ENCODE measurements around the gene C6orf15.

C6orf15 gene

GRCh38 chr6:31129130-31129529 lies 16.8 kb upstream of the C6orf15 start:
- FAIRE-seq: no peak

- no peak for FAIRE-seq
These were observed 15.8 kb upstream of the C6orf15 start for GRCh38 chr6:31128093-31128676.

- FAIRE-seq: no peak
These were observed 14.2 kb upstream of the C6orf15 start for GRCh38 chr6:31126396-31127175.

GRCh38 chr6:31125586-31126363 lies 13.4 kb upstream of the C6orf15 start:
- FAIRE-seq: no peak

- no peak for FAIRE-seq
These were observed 12.8 kb upstream of the C6orf15 start for GRCh38 chr6:31125162-31125561.

- FAIRE-seq: no peak
These were observed 10.7 kb upstream of the C6orf15 start for GRCh38 chr6:31122791-31123706.

GRCh38 chr6:31121131-31121790 lies 8.9 kb upstream of the C6orf15 start:
- FAIRE-seq: no peak

- FAIRE-seq: no peak
These were observed 8.0 kb upstream of the C6orf15 start, which contains the start of gene CDSN for GRCh38 chr6:31120151-31120915. Gene CDSN (minus strand): TSS chr6:31120446. CDS start chr6:31120419, 27 bp downstream.

- no peak for FAIRE-seq
These were observed 5.8 kb upstream of the C6orf15 start for GRCh38 chr6:31118178-31118577.

- FAIRE-seq: no peak
These were observed 4.4 kb upstream of the C6orf15 start for GRCh38 chr6:31116661-31117385.

- no peak for FAIRE-seq
These were observed 3.7 kb upstream of the C6orf15 start for GRCh38 chr6:31115941-31116560.

- FAIRE-seq: no peak
These were observed 2.8 kb upstream of the C6orf15 start for GRCh38 chr6:31114970-31115849.

GRCh38 chr6:31114541-31114878 lies 2.1 kb upstream of the C6orf15 start, which contains the start of gene PSORS1C1:
Gene PSORS1C1 (plus strand): TSS chr6:31114800. CDS start chr6:31129633, 14,833 bp downstream.
- no peak for FAIRE-seq

GRCh38 chr6:31113861-31114540 lies 1.6 kb upstream of the C6orf15 start:
- FAIRE-seq: no peak

GRCh38 chr6:31111712-31112111 lies 663 bp downstream of the C6orf15 start:
- no peak for FAIRE-seq

- FAIRE-seq: no peak
These were observed 1.4 kb downstream of the C6orf15 start for GRCh38 chr6:31110825-31111582.

- FAIRE-seq: no peak
These were observed 5.3 kb downstream of the C6orf15 start for GRCh38 chr6:31107052-31107451.

GRCh38 chr6:31103136-31103535 lies 9.2 kb downstream of the C6orf15 start:
- no peak for FAIRE-seq
